ENCODE data around the gene PLEKHH1.

PLEKHH1 gene

DNA sequence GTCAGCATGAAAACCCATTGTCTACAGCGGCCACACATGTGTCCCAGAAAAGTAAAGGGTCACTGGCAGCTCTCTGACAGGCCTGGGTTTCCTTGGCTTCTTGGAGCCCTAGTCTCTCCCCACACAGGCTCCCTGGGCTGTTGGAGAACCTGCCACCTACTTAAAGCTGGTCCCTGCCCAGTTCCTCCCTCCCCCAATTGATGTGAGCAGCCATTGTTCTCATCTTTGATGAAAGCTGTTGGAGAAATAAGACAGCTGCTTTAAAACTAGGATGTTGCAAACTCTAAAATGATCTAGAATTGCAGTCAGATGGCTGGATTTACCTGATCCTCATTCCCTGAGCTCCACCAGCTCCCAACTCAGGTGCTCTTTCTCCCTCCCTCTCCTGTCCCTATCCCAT, 4.8 kb upstream of the PLEKHH1 start:
- no peak overlapping the region for H3K9ac ChIP-seq (ENCODE audit: low read length)
- no peak overlapping the region for H3K27ac ChIP-seq (ENCODE audit: low read depth, low read length)
- H3K9me3 ChIP-seq (ENCODE audit: insufficient read depth, low read length): no peaks in the 10 kb centered on the region
- no peak overlapping the region for H3K4me3 ChIP-seq (ENCODE audit: insufficient read depth, low read length, poor library complexity, severe bottlenecking)
- H4K20me1 ChIP-seq (ENCODE audit: low read depth, low read length): no peaks in the 10 kb centered on the region
- no peaks in the 10 kb centered on the region for H3K9me2 ChIP-seq (replicated peaks; ENCODE audit: insufficient read depth, low read length)
- H3K36me3 ChIP-seq (ENCODE audit: low read length): no peaks in the 10 kb centered on the region
- H3K4me2 ChIP-seq (ENCODE audit: low read depth, low read length, poor library complexity, severe bottlenecking): no peak overlapping the region
- H3F3A ChIP-seq (ENCODE audit: insufficient read depth): no peaks in the 10 kb centered on the region
- no peaks in the 10 kb centered on the region for H3K27me3 ChIP-seq (ENCODE audit: low read length)
- H3K79me2 ChIP-seq (ENCODE audit: insufficient read depth, low read length): no peaks in the 10 kb centered on the region
- H2AFZ ChIP-seq (ENCODE audit: low read depth, low read length, severe bottlenecking): no peak overlapping the region
- no peak for TF ChIP-seq EZH2phosphoT487 (conservative IDR thresholded peaks at IDR 0.05; ENCODE audit: low read length)

DNA sequence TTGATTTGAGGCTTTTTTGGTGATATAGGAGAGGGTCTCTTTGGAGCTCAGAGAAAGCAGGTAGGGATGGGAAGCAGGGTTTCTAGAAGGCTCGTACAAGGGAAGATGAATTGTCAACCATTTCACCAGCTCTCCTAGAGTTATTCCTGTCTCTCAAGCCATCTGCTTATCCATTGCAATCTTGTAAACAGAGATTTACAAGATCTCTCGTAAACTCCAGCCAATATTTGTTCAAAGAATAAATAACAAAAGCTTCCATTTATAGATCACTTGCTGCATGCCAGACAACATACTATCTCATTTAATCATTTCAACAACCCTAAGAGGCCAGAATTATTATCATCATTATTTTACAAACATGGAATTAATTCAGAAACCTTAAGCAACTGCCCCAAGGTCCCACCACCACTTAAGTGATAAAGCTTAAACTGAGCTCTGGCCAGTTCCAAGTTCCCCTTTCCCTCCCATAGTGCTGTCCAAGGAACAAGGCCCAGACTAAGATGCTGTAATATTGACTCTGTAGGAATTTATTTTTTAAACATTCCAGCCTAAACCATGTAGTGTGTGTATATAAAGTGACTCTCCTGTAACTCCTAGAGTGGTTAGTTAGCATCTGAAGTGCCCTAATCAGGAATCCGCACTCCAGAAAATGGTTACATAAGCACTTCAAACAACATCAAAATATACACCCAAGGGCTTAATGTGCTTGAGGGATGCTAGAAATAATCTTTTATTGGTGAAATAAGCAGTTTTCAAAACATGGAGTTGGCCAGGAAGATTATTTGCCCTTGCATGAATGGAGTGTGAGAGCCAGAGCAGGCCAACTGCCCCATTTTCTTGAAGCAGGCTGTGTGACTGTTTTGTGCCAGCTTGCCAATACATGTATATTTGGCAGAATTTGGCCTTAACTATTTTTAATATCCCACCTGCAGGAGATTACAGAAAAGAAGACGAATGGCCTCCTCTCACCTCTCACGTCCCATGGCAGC, 2.8 kb upstream of the PLEKHH1 start:
- Histone ChIP-seq H3F3A (ENCODE audit: insufficient read depth) (no peaks in the 10 kb centered on the region), H3K9me3 (ENCODE audit: insufficient read depth, low read length) (no peaks in the 10 kb centered on the region), H3K27me3 (ENCODE audit: low read length) (no peaks in the 10 kb centered on the region), H3K4me3 (ENCODE audit: insufficient read depth, low read length, poor library complexity, severe bottlenecking) (no peak overlapping the region), H3K9me2 (replicated peaks; ENCODE audit: insufficient read depth, low read length) (no peaks in the 10 kb centered on the region), H3K79me2 (ENCODE audit: insufficient read depth, low read length) (no peaks in the 10 kb centered on the region), H4K20me1 (ENCODE audit: low read depth, low read length) (no peaks in the 10 kb centered on the region), H3K27ac (ENCODE audit: low read depth, low read length) (no peak overlapping the region), H3K9ac (ENCODE audit: low read length) (no peak overlapping the region), H3K36me3 (ENCODE audit: low read length) (no peaks in the 10 kb centered on the region), H3K4me2 (ENCODE audit: low read depth, low read length, poor library complexity, severe bottlenecking) (no peak overlapping the region), H2AFZ (ENCODE audit: low read depth, low read length, severe bottlenecking) (no peak overlapping the region)
- TF ChIP-seq, protein P1, sequence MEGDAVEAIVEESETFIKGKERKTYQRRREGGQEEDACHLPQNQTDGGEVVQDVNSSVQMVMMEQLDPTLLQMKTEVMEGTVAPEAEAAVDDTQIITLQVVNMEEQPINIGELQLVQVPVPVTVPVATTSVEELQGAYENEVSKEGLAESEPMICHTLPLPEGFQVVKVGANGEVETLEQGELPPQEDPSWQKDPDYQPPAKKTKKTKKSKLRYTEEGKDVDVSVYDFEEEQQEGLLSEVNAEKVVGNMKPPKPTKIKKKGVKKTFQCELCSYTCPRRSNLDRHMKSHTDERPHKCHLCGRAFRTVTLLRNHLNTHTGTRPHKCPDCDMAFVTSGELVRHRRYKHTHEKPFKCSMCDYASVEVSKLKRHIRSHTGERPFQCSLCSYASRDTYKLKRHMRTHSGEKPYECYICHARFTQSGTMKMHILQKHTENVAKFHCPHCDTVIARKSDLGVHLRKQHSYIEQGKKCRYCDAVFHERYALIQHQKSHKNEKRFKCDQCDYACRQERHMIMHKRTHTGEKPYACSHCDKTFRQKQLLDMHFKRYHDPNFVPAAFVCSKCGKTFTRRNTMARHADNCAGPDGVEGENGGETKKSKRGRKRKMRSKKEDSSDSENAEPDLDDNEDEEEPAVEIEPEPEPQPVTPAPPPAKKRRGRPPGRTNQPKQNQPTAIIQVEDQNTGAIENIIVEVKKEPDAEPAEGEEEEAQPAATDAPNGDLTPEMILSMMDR (IDR thresholded peaks at IDR 0.05; ENCODE audit: insufficient read depth, low read length, poor library complexity, severe bottlenecking): no peak
- no peak for TF ChIP-seq EZH2phosphoT487 (conservative IDR thresholded peaks at IDR 0.05; ENCODE audit: low read length)

DNA sequence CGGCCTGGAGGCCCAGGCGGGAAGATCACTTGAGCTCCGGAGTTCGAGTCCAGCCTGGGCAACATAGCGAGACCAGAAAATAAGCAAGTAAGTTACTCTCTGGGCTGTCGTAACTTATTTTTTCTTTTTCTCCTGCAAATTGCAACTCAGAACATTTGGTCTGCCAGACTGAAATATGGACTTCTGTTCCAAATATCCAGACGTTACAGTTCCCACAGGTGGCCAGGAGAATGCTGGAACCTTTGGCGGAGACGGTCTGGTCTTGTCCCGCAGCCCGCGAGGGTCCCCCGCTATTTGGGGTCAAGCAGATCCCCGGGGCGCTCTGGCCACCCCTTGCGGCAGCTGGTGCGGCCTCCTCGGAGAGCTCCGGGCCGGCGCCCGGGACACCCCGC, 488 bp upstream of the PLEKHH1 start:
- H3K4me3 ChIP-seq (ENCODE audit: insufficient read depth, low read length, poor library complexity, severe bottlenecking): peak overlapping the region; percentile 44
- no peak overlapping the region for H2AFZ ChIP-seq (ENCODE audit: low read depth, low read length, severe bottlenecking)

More for the DNA sequence above, 488 bp upstream of the PLEKHH1 start:
- Histone ChIP-seq H3K27ac (ENCODE audit: low read depth, low read length) (no peak overlapping the region), H3K79me2 (ENCODE audit: insufficient read depth, low read length) (no peaks in the 10 kb centered on the region), H3K9me2 (replicated peaks; ENCODE audit: insufficient read depth, low read length) (no peaks in the 10 kb centered on the region), H3F3A (ENCODE audit: insufficient read depth) (no peaks in the 10 kb centered on the region), H3K9me3 (ENCODE audit: insufficient read depth, low read length) (no peaks in the 10 kb centered on the region), H3K9ac (ENCODE audit: low read length) (peak overlapping the region; percentile 41), H3K4me2 (ENCODE audit: low read depth, low read length, poor library complexity, severe bottlenecking) (peak overlapping the region; percentile 58), H3K27me3 (ENCODE audit: low read length) (no peaks in the 10 kb centered on the region), H4K20me1 (ENCODE audit: low read depth, low read length) (no peaks in the 10 kb centered on the region), H3K36me3 (ENCODE audit: low read length) (no peaks in the 10 kb centered on the region)
- TF ChIP-seq, protein P1 (IDR thresholded peaks at IDR 0.05; ENCODE audit: insufficient read depth, low read length, poor library complexity, severe bottlenecking): no peak
- TF ChIP-seq EZH2phosphoT487 (conservative IDR thresholded peaks at IDR 0.05; ENCODE audit: low read length): no peak

Data from SU-DHL-6 (cell line).